Left colon (tissue), 2 donors: ENCODE measurements around the gene MBD2. TPM values are rescaled to one million over a fixed set of nuclear protein-coding genes. Genes with fewer than 3 reads are reported as not detected.
"Not testable (repeated sequence)": the region's sequence is repeated elsewhere in the genome, so short reads cannot be mapped to it uniquely, and the experiment has no call there.

ENCODE experiments used
- ATAC-seq: fragments of 200-7000 bp; cut with Tn5 transposase; one replicate; pipeline ENCODE4 v1.9.1; 2020; ENCODE audit warnings: mild to moderate bottlenecking, moderate library complexity
- DNase-seq, 2 donors: peaks; one replicate each; pipeline ENCODE4 v3.0.0-alpha.2; 2020
- intact Hi-C, 2 donors: fragments of 100-400 bp; cut with DNase I in 1 of 2; cut with micrococcal nuclease in 1 of 2; formaldehyde crosslinking; loops; one replicate each; pipeline versions ENCODE4 v1.11.2 to v1.14.0; 2022; cut with DNase I, micrococcal nuclease
- total RNA-seq, 2 donors: library from RNA; stranded (reverse); fragmentation: NEBNext Ultra II Directional; extraction: Animal tissue kit (Norgen Biotek cat#: 25700); gene quantifications; one replicate each; pipeline ENCODE4 v1.2.1, GENCODE V29; 2021
- donor health status: DM: no; HTN: no; CAD: no.
- donor health status: DM: yes; HTN: yes; CAD: no.

MBD2 gene
- total RNA-seq, 2 donors from 2014 or later = 109 to 115 TPM

GRCh38 chr18:54127759-54128378 lies 96.6 kb downstream of the MBD2 start:
- ATAC-seq (peak; percentile 33), DNase-seq (no peak)
- intact Hi-C loops = no loop called here

- DNase-seq (no peak), ATAC-seq (no peak)
- intact Hi-C loops = no loop called here
These were observed 99.0 kb downstream of the MBD2 start for GRCh38 chr18:54125429-54125828.

- intact Hi-C loops, DNase-seq, ATAC-seq: not testable (repeated sequence)
These were observed 100.6 kb downstream of the MBD2 start for GRCh38 chr18:54123720-54124440.

- DNase-seq (no peak), ATAC-seq (peak; percentile 70)
- intact Hi-C loops = loop anchor here in 1 of 2 donors (10.0 kb wide), 2 partner anchors 415 to 555 kb away; no protein-coding TSS in a partner anchor
These were observed 104.9 kb downstream of the MBD2 start for GRCh38 chr18:54119524-54120019.

GRCh38 chr18:54117853-54118773 lies 106.4 kb downstream of the MBD2 start:
- no peak for DNase-seq

GRCh38 chr18:54116541-54117257 lies 107.8 kb downstream of the MBD2 start:
- intact Hi-C loops = loop anchor here in 1 of 2 donors (10.0 kb wide), 2 partner anchors 412 to 552 kb away; no protein-coding TSS in a partner anchor
- no peak for ATAC-seq
- no peak for DNase-seq

More at GRCh38 chr18:54117853-54118773, 106.4 kb downstream of the MBD2 start:
- no peak for ATAC-seq
- intact Hi-C loops = loop anchor here in 1 of 2 donors (10.0 kb wide), 2 partner anchors 413 to 553 kb away; no protein-coding TSS in a partner anchor

- intact Hi-C loops = loop anchor here in 1 of 2 donors (10.0 kb wide), 2 partner anchors 408 to 548 kb away; no protein-coding TSS in a partner anchor
- ATAC-seq (no peak), DNase-seq (no peak)
These were observed 112.1 kb downstream of the MBD2 start for GRCh38 chr18:54112356-54112755.

- DNase-seq (no peak), ATAC-seq (no peak)
- intact Hi-C loops = no loop called here
These were observed 115.3 kb downstream of the MBD2 start for GRCh38 chr18:54109131-54109683.

GRCh38 chr18:54102123-54102522 lies 122.3 kb downstream of the MBD2 start:
- intact Hi-C loops = no loop called here

More at GRCh38 chr18:54102123-54102522, 122.3 kb downstream of the MBD2 start:
- no peak for DNase-seq
- ATAC-seq = no peak

Other genes starting within 250 kb of the MBD2 start
- 10 to 100 TPM; 10.7 to 15.6 TPM for gene POLI, start 44.8 kb upstream of the MBD2 start, total RNA-seq
- not detected for gene STARD6, start 133.2 kb upstream of the MBD2 start, total RNA-seq
- gene C18orf54, start 133.2 kb upstream of the MBD2 start, total RNA-seq = 1 to 10 TPM; 2.4 to 3.4 TPM